GM12891 (cell line): ENCODE data around the gene IZUMO4.

ENCODE experiments used
- DNase-seq: peaks from one replicate; pipeline ENCODE4 v3.0.0; 2011; ENCODE audit warnings: low spot score; ENCODE audit not compliant: insufficient read length
- FAIRE-seq: peaks from 2 replicates; lab custom pipeline; 2011; peaks lifted over from hg19 to GRCh38; lab: Jason Lieb, UNC
- PAX5 ChIP-seq: IDR thresholded peaks from 2 replicates; pipeline ENCODE4 v1.6.1; 2011; ENCODE audit warnings: low read length, moderate library complexity, mild to moderate bottlenecking; ENCODE audit not compliant: insufficient read depth, severe bottlenecking
- POLR2A ChIP-seq: IDR thresholded peaks from 2 replicates; pipeline ENCODE4 v1.6.1; 2011; ENCODE audit warnings: low read depth, low read length, control low read depth
- POLR2AphosphoS5 ChIP-seq: IDR thresholded peaks from 2 replicates; pipeline ENCODE4 v1.6.1; 2011; ENCODE audit warnings: low read depth, low read length, control low read depth
- POU2F2 ChIP-seq: IDR thresholded peaks from 2 replicates; pipeline ENCODE4 v1.6.1; 2011; ENCODE audit warnings: low read depth, mild to moderate bottlenecking, control low read depth, low read length, moderate library complexity
- SPI1 ChIP-seq: IDR thresholded peaks from 2 replicates; pipeline ENCODE4 v1.6.1; 2011; ENCODE audit warnings: low read depth, low read length, control low read depth
- TAF1 ChIP-seq: IDR thresholded peaks from 2 replicates; pipeline ENCODE4 v1.6.1; 2011; ENCODE audit warnings: low read depth, low read length, control low read depth

Gene IZUMO4

GRCh38 chr19:2059422-2060201 is 37.1 kb upstream of the IZUMO4 start:
- FAIRE-seq (no peak), DNase-seq (no peak)
- TF ChIP-seq TAF1 (no peak), POLR2AphosphoS5 (no peak), POU2F2 (no peak), PAX5 (no peak), POLR2A (no peak)

- no peak for TF ChIP-seq PAX5
- FAIRE-seq (no peak), DNase-seq (no peak)
Observed at GRCh38 chr19:2060884-2061494, 35.7 kb upstream of the IZUMO4 start.

- DNase-seq (peak; percentile 98), FAIRE-seq (peak; percentile 98)
- peak; percentile 80 for TF ChIP-seq POLR2AphosphoS5
- TF ChIP-seq SPI1, result no peak
- 0 out of 2 replicates have a peak, but pooled peaks have one; percentile 49 for TF ChIP-seq POU2F2
- TF ChIP-seq PAX5, result no peak
- peak; percentile 53 for TF ChIP-seq TAF1
- peak; percentile 59 for TF ChIP-seq POLR2A
Observed at GRCh38 chr19:2061495-2062388, 35.0 kb upstream of the IZUMO4 start.

- no peak for FAIRE-seq
- TF ChIP-seq POLR2A, result no peak
- no peak for TF ChIP-seq PAX5
- TF ChIP-seq SPI1, result no peak
- TF ChIP-seq POU2F2, result no peak
- DNase-seq, result no peak
Observed at GRCh38 chr19:2062389-2062729, 34.4 kb upstream of the IZUMO4 start.

GRCh38 chr19:2062770-2063169 is 33.9 kb upstream of the IZUMO4 start:
- no peak for DNase-seq
- TF ChIP-seq POLR2AphosphoS5 (no peak), POU2F2 (no peak), POLR2A (no peak), TAF1 (no peak), PAX5 (no peak), SPI1 (no peak)
- FAIRE-seq, result no peak

- no peak for DNase-seq
- FAIRE-seq, result no peak
- TF ChIP-seq TAF1 (no peak), PAX5 (no peak), SPI1 (no peak), POLR2AphosphoS5 (no peak), POU2F2 (no peak)
Observed at GRCh38 chr19:2063824-2064223, 32.9 kb upstream of the IZUMO4 start.

- DNase-seq, result no peak
- FAIRE-seq, result no peak
- TF ChIP-seq PAX5, result no peak
- TF ChIP-seq SPI1, result no peak
- no peak for TF ChIP-seq POLR2A
- no peak for TF ChIP-seq POU2F2
- no peak for TF ChIP-seq TAF1
- TF ChIP-seq POLR2AphosphoS5, result no peak
Observed at GRCh38 chr19:2064395-2064787, 32.3 kb upstream of the IZUMO4 start.

- no peak for FAIRE-seq
- TF ChIP-seq PAX5 (no peak), POLR2A (no peak; the same call in 1 of the 2 replicates), SPI1 (no peak), POU2F2 (no peak), POLR2AphosphoS5 (peak; percentile 36; the same call in 1 of the 2 replicates), TAF1 (no peak)
- no peak for DNase-seq
Observed at GRCh38 chr19:2064788-2065524, 31.8 kb upstream of the IZUMO4 start.

GRCh38 chr19:2070436-2070827 is 26.3 kb upstream of the IZUMO4 start:
- no peak for TF ChIP-seq POU2F2
- no peak for TF ChIP-seq TAF1
- TF ChIP-seq PAX5, result no peak
- no peak for TF ChIP-seq SPI1
- TF ChIP-seq POLR2AphosphoS5, result no peak
- no peak for TF ChIP-seq POLR2A
- DNase-seq (no peak), FAIRE-seq (no peak)
